ENCODE measurements around the gene MED13.
A peak's percentile ranks its signal among the peaks of the same experiment; 100 is the strongest.

The MED13 gene, protein sequence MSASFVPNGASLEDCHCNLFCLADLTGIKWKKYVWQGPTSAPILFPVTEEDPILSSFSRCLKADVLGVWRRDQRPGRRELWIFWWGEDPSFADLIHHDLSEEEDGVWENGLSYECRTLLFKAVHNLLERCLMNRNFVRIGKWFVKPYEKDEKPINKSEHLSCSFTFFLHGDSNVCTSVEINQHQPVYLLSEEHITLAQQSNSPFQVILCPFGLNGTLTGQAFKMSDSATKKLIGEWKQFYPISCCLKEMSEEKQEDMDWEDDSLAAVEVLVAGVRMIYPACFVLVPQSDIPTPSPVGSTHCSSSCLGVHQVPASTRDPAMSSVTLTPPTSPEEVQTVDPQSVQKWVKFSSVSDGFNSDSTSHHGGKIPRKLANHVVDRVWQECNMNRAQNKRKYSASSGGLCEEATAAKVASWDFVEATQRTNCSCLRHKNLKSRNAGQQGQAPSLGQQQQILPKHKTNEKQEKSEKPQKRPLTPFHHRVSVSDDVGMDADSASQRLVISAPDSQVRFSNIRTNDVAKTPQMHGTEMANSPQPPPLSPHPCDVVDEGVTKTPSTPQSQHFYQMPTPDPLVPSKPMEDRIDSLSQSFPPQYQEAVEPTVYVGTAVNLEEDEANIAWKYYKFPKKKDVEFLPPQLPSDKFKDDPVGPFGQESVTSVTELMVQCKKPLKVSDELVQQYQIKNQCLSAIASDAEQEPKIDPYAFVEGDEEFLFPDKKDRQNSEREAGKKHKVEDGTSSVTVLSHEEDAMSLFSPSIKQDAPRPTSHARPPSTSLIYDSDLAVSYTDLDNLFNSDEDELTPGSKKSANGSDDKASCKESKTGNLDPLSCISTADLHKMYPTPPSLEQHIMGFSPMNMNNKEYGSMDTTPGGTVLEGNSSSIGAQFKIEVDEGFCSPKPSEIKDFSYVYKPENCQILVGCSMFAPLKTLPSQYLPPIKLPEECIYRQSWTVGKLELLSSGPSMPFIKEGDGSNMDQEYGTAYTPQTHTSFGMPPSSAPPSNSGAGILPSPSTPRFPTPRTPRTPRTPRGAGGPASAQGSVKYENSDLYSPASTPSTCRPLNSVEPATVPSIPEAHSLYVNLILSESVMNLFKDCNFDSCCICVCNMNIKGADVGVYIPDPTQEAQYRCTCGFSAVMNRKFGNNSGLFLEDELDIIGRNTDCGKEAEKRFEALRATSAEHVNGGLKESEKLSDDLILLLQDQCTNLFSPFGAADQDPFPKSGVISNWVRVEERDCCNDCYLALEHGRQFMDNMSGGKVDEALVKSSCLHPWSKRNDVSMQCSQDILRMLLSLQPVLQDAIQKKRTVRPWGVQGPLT (N-terminal part only)

DNA sequence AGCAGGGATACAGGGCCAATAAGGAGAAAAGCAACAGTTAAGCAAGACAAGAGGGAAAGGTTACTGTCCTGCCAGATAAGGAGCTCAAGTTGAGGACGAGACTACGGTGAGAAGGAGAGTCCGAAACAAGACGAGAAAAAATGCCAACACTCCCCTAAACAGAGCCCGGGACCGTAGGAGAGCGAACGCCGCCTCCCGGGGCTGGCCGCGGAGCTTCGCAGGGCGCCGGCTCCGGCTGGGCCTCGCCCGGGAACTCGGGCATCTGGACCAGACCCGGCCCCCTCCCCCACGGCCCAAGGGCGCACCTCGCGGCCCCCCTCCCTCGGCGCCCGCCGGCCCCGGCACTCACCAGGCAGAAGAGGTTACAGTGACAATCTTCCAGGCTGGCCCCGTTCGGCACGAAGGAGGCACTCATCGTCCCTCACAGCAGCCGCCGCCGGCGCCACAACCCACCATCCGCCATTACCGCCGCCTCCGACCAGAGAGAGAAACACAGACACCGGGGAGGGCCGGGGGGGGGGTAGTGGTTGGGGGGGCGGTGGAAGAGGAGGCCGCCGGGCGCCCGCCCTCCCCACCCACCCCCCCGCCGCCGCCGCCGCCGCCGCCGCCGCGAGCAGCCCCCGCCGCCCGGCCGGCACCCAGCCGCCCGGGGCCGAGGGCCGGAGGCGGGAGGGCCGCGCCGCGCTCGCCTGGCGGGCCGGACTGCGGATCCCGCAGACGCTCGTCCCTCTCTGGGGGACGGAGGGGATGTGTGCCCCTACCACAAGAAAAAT lies at the start of gene MED13:
MED13 (minus strand) TSS at position 488 of the 773 bp plus-strand sequence; CDS start at position 415, 73 bp downstream.
- Mint-ChIP-seq H3K27ac (peak within 1 kb of the TSS; percentile 93), H3K4me1 (peaks cover 29% of the 10 kb centered on the region), H3K4me3 (peak within 1 kb of the TSS; percentile 95), H3K9me3 (no peaks in the 10 kb centered on the region), H3K36me3 (peaks cover 5% of the 10 kb centered on the region), H3K27me3 (no peaks in the 10 kb centered on the region)
- ATAC-seq (ENCODE audit: low read depth) (peak; percentile 33), DNase-seq (ENCODE audit: low spot score in 2 of 2) (peak; percentile 55 to 67)

- no peak for ATAC-seq (ENCODE audit: low read depth)
- H3K4me3 Mint-ChIP-seq: no peak overlapping the region
Observed at GRCh38 chr17:62112229-62112628, 47.2 kb upstream of the MED13 start.

GRCh38 chr17:62111562-62112171 lies 46.6 kb upstream of the MED13 start:
- Mint-ChIP-seq H3K27ac (no peak overlapping the region), H3K9me3 (peaks cover 4% of the 10 kb centered on the region), H3K4me3 (no peak overlapping the region), H3K4me1 (no peaks in the 10 kb centered on the region), H3K36me3 (peaks cover 1% of the 10 kb centered on the region), H3K27me3 (no peaks in the 10 kb centered on the region)
- DNase-seq (ENCODE audit: low spot score in 2 of 2) (no peak), ATAC-seq (ENCODE audit: low read depth) (no peak)

More at GRCh38 chr17:62112229-62112628, 47.2 kb upstream of the MED13 start:
- Mint-ChIP-seq H3K36me3 (peaks cover 1% of the 10 kb centered on the region), H3K27me3 (no peaks in the 10 kb centered on the region), H3K9me3 (peaks cover 4% of the 10 kb centered on the region), H3K4me1 (no peaks in the 10 kb centered on the region), H3K27ac (no peak overlapping the region)
- no peak for DNase-seq (ENCODE audit: low spot score in 2 of 2)

DNA sequence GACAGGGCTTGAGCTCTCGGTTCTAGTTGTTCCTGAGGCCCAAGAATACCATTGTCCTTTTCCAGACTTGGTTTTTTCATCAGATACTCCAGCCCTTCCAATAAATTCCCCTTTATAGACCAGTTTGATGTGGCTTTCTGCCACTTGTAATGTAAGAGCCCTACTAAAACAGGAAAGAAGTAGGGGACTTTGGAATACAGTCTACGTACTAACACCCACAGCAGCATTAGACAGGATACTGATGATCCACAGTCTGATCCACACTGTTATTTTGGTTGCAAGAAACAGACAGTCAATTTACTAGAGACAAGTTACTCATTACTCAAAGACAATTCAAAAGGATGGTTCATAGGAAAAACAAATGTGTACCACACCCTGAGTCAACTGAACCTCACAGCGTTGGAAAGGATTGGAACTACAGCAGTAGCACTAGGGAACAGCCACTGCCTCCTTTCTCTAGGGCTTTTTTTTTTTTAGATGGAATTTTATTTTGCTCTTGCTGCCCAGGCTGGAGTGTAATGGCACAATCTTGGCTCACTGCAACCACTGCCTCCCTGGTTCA lies 45.9 kb upstream of the MED13 start:
- H3K4me3 Mint-ChIP-seq: no peak overlapping the region
- no peaks in the 10 kb centered on the region for H3K27me3 Mint-ChIP-seq
- ATAC-seq (ENCODE audit: low read depth) (no peak), DNase-seq (ENCODE audit: low spot score in 2 of 2) (no peak)
- H3K27ac Mint-ChIP-seq: no peak overlapping the region
- H3K4me1 Mint-ChIP-seq: no peaks in the 10 kb centered on the region
- H3K9me3 Mint-ChIP-seq: peaks cover 4% of the 10 kb centered on the region
- H3K36me3 Mint-ChIP-seq: peaks cover 1% of the 10 kb centered on the region

DNA sequence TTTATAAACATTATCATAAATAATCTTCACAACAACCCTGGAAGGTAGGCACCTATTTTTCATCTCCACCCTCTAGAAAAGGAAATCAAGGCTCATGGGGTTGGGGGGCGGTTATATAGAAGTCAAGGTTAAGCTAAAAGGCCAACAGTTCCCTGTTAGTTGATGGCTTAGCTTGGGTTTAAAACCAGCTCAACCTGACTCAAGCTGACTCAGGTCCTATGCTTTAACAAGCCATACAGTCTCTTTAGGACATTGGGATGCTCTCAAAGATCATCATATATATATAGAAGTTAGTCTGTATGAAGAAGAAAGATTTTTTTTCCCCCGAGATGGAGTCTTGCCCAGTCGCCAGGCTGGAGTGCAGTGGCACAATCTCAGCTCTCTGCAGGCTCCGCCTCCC lies 44.8 kb upstream of the MED13 start:
- Mint-ChIP-seq H3K4me1 (no peaks in the 10 kb centered on the region), H3K27me3 (no peaks in the 10 kb centered on the region), H3K27ac (no peak overlapping the region), H3K4me3 (no peak overlapping the region), H3K9me3 (peaks cover 4% of the 10 kb centered on the region), H3K36me3 (peaks cover 1% of the 10 kb centered on the region)
- DNase-seq (ENCODE audit: low spot score in 2 of 2) (no peak), ATAC-seq (ENCODE audit: low read depth) (no peak)

DNA sequence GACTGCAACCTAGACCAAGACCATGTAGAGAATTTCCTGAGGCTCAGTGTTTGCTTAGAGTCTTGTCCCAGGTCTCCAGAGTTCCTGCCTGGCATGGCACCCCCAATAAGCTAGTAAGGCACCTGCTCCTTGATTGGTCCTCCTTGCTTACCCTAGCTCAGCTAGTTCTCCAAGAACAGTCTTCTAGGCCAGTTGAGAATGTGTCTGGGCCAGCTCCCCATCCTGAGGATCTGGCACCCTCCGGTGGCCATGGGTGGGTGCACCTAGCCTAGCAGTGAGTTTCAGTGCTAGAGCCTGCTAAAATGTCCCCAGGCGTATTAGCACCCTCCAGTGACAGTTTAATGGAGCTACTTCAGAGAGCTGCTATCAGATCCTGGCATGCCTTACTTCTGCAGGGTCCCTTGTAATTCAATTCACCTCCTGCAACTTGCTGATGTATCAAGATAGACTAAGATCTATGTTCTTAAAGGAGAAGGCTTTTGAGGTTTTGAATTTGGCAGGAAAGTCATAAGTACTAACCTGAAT lies 44.4 kb upstream of the MED13 start:
- Mint-ChIP-seq H3K9me3 (peaks cover 4% of the 10 kb centered on the region), H3K36me3 (peaks cover 1% of the 10 kb centered on the region), H3K27ac (no peak overlapping the region), H3K4me3 (no peak overlapping the region), H3K27me3 (no peaks in the 10 kb centered on the region), H3K4me1 (no peaks in the 10 kb centered on the region)
- peak; percentile 40 to 65 for DNase-seq (ENCODE audit: low spot score in 2 of 2)
- peak; percentile 100 for ATAC-seq (ENCODE audit: low read depth)

DNA sequence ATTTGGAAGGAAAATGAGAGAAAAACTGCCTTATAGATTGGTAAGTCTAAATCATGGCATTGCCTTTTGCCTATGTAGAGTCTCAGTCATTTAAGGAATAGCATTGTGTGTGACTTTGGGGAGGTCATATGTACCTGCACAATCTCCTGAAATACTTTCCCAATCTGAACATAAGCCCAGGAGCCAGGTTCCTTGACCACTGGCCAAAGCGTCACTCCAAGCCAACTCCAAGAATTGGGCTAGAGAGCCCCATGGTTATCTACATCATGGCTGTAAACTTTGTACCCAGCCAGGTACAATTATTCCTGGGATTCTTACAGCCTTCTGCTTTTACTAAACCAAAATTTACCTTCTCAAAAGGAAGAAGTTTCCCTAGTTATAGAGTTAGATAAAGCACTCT lies 40.8 kb upstream of the MED13 start:
- no peak for ATAC-seq (ENCODE audit: low read depth)
- Mint-ChIP-seq H3K4me3 (no peak overlapping the region), H3K9me3 (no peaks in the 10 kb centered on the region)

DNA sequence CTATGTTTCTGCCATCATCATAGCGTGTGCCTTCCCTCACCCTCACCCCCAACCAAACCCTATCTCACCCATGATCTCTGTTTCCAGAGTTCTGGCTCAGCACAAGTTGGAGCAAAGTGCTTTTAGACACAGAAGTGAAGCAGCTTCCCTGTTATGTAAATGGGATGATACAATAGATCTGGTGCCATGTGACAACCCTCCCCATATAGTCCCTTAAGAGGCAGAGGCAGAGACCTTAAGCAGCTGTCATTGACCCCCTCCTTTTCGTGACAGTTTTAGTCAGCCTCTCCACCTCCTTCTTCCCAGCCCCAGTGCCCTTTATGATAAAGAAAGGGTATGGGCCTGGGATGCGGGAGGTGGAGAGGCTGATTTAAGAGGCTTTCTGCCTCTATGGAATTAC lies 40.3 kb upstream of the MED13 start:
- ATAC-seq (ENCODE audit: low read depth): no peak

More for the DNA sequence above, 40.8 kb upstream of the MED13 start:
- H3K27ac Mint-ChIP-seq: no peak overlapping the region
- no peak for DNase-seq (ENCODE audit: low spot score in 2 of 2)
- no peaks in the 10 kb centered on the region for H3K27me3 Mint-ChIP-seq
- H3K4me1 Mint-ChIP-seq: no peaks in the 10 kb centered on the region
- H3K36me3 Mint-ChIP-seq: no peaks in the 10 kb centered on the region

DNA sequence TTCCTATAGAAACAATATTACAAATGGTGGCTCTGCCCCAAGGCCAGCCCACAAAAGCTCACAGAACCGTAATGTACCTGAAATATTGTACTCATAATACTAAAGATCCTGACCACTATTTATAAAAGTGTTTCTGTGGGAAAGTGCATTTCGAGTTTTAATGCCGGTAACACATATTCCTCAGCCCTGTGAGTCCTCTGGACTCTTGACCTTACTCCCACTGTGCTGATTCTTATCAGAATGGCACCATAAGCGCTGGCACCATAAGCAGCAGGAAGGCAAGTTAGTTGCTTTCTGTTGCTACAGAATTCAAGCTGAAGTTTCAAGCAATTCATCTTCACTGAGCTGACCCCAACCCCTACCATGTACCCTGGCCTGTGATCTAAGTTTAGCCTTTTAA lies 36.4 kb upstream of the MED13 start:
- no peak for DNase-seq (ENCODE audit: low spot score in 2 of 2)
- Mint-ChIP-seq H3K27ac (no peak overlapping the region), H3K4me3 (no peak overlapping the region)

More for the DNA sequence above, 40.3 kb upstream of the MED13 start:
- H3K4me1 Mint-ChIP-seq: peaks cover 2% of the 10 kb centered on the region
- no peaks in the 10 kb centered on the region for H3K36me3 Mint-ChIP-seq
- H3K4me3 Mint-ChIP-seq: no peak overlapping the region
- H3K9me3 Mint-ChIP-seq: no peaks in the 10 kb centered on the region
- H3K27me3 Mint-ChIP-seq: no peaks in the 10 kb centered on the region
- H3K27ac Mint-ChIP-seq: no peak overlapping the region
- DNase-seq (ENCODE audit: low spot score in 2 of 2): no peak

GRCh38 chr17:62101090-62101489 lies 36.0 kb upstream of the MED13 start:
- DNase-seq (ENCODE audit: low spot score in 2 of 2): no peak
- Mint-ChIP-seq H3K27ac (no peak overlapping the region), H3K4me3 (no peak overlapping the region), H3K27me3 (no peaks in the 10 kb centered on the region), H3K9me3 (no peaks in the 10 kb centered on the region), H3K36me3 (no peaks in the 10 kb centered on the region), H3K4me1 (peaks cover 25% of the 10 kb centered on the region)
- ATAC-seq (ENCODE audit: low read depth): no peak

More for the DNA sequence above, 36.4 kb upstream of the MED13 start:
- Mint-ChIP-seq H3K36me3 (no peaks in the 10 kb centered on the region), H3K4me1 (peaks cover 25% of the 10 kb centered on the region), H3K27me3 (no peaks in the 10 kb centered on the region), H3K9me3 (no peaks in the 10 kb centered on the region)
- no peak for ATAC-seq (ENCODE audit: low read depth)

- ATAC-seq (ENCODE audit: low read depth) (no peak), DNase-seq (ENCODE audit: low spot score in 2 of 2) (no peak)
- no peaks in the 10 kb centered on the region for H3K27me3 Mint-ChIP-seq
- H3K9me3 Mint-ChIP-seq: no peaks in the 10 kb centered on the region
- peaks cover 25% of the 10 kb centered on the region for H3K4me1 Mint-ChIP-seq
- no peak overlapping the region for H3K4me3 Mint-ChIP-seq
- no peak overlapping the region for H3K27ac Mint-ChIP-seq
- H3K36me3 Mint-ChIP-seq: no peaks in the 10 kb centered on the region
Observed at GRCh38 chr17:62100055-62100454, 35.0 kb upstream of the MED13 start.

DNA sequence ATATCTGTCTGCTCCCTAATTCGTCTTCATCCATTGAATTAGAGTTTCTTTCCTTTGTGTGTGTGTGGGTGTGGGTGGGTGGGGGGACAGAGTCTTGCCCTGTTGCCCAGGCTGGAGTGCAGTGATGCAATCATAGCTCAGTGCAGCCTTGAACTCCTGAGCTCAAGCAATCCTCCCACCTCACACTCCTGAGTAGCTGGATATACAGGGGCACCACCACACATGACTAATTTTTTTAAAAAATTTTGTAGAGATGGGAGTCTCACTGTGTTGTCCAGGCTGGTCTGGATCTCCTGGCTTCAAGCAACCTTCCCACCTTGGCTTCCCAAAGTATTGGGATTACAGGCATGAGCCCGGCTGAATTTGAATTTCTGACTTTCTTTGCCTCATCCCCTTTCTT lies 34.5 kb upstream of the MED13 start:
- DNase-seq (ENCODE audit: low spot score in 2 of 2): no peak

More for the DNA sequence above, 34.5 kb upstream of the MED13 start:
- peak overlapping the region; percentile 84 for H3K27ac Mint-ChIP-seq
- ATAC-seq (ENCODE audit: low read depth): no peak
- no peaks in the 10 kb centered on the region for H3K9me3 Mint-ChIP-seq
- no peak overlapping the region for H3K4me3 Mint-ChIP-seq
- H3K27me3 Mint-ChIP-seq: no peaks in the 10 kb centered on the region
- peaks cover 25% of the 10 kb centered on the region for H3K4me1 Mint-ChIP-seq
- no peaks in the 10 kb centered on the region for H3K36me3 Mint-ChIP-seq

Measured in memory B cell (primary cell).